GM23338 (cell line): ENCODE data around the gene RAB9B. TPM values are rescaled to one million over a fixed set of nuclear protein-coding genes. Genes with fewer than 3 reads are reported as not detected.

Experiments
- ATAC-seq: fragments of 200-7000 bp; cut with Tn5 transposase; 3 replicates; pipeline ENCODE4 v1.9.1; 2020
- DNase-seq: peaks from one replicate; pipeline ENCODE4 v3.0.0-alpha.2; 2015; ENCODE audit warnings: low spot score
- H2AFZ ChIP-seq: fragments of 200-600 bp; sonication (generic); 2 replicates; pipeline ENCODE4 v1.8.0; 2016; ENCODE audit warnings: antibody characterized with exemption, mild to moderate bottlenecking, moderate library complexity
- H3F3A ChIP-seq: fragments of 200-600 bp; sonication (generic); replicated peaks from 2 replicates; pipeline ENCODE4 v1.8.0; 2017; ENCODE audit warnings: antibody characterized with exemption, mixed run types, low read depth
- H3K27ac ChIP-seq: fragments of 200-600 bp; sonication (generic); 2 replicates; pipeline ENCODE4 v1.6.1; 2016; ENCODE audit warnings: low read depth
- H3K27me3 ChIP-seq: fragments of 200-600 bp; sonication (generic); 2 replicates; pipeline ENCODE4 v1.8.0; 2016; ENCODE audit warnings: mild to moderate bottlenecking, mixed run types, moderate library complexity; ENCODE audit not compliant: insufficient read depth
- H3K36me3 ChIP-seq: fragments of 200-600 bp; sonication (generic); 2 replicates; pipeline ENCODE4 v1.8.0; 2016; ENCODE audit warnings: mild to moderate bottlenecking; ENCODE audit not compliant: insufficient read depth
- H3K4me1 ChIP-seq: fragments of 200-600 bp; sonication (generic); 2 replicates; pipeline ENCODE4 v1.8.0; 2016; ENCODE audit warnings: mild to moderate bottlenecking, moderate library complexity; ENCODE audit not compliant: insufficient read depth
- H3K4me2 ChIP-seq: fragments of 200-600 bp; sonication (generic); 2 replicates; pipeline ENCODE4 v1.7.1; 2017; ENCODE audit warnings: mixed run types
- H3K4me3 ChIP-seq: fragments of 200-600 bp; sonication (generic); 2 replicates; pipeline ENCODE4 v1.6.1; 2016; ENCODE audit warnings: mixed run types
- H3K79me2 ChIP-seq: fragments of 200-600 bp; sonication (generic); replicated peaks from 2 replicates; pipeline ENCODE4 v1.8.0; 2017; ENCODE audit warnings: mild to moderate bottlenecking; ENCODE audit not compliant: insufficient read depth
- H3K9me2 ChIP-seq: fragments of 200-600 bp; sonication (generic); 2 replicates; pipeline ENCODE4 v1.8.0; 2017; ENCODE audit not compliant: insufficient read depth
- H4K20me1 ChIP-seq: fragments of 200-600 bp; sonication (generic); replicated peaks from 2 replicates; pipeline ENCODE4 v1.8.0; 2017; ENCODE audit warnings: mild to moderate bottlenecking; ENCODE audit not compliant: insufficient read depth
- H3K27ac Mint-ChIP-seq: 2 replicates; pipeline ENCODE4 v1.8.0; 2020; ENCODE audit warnings: inconsistent platforms, mild to moderate bottlenecking, moderate library complexity, mixed read lengths
- H3K27me3 Mint-ChIP-seq: 3 replicates; pipeline ENCODE4 v1.8.0; 2022; ENCODE audit warnings: low read depth, mild to moderate bottlenecking, moderate library complexity, mixed read lengths, inconsistent platforms; ENCODE audit not compliant: insufficient read depth, poor library complexity
- H3K36me3 Mint-ChIP-seq: 3 replicates; pipeline ENCODE4 v1.8.0; 2021; ENCODE audit warnings: low read depth, mild to moderate bottlenecking, inconsistent platforms, moderate library complexity, mixed read lengths
- H3K4me1 Mint-ChIP-seq: 3 replicates; pipeline ENCODE4 v1.8.0; 2020; ENCODE audit warnings: mild to moderate bottlenecking, inconsistent platforms, mixed read lengths
- H3K4me3 Mint-ChIP-seq: 3 replicates; pipeline ENCODE4 v1.8.0; 2021; ENCODE audit warnings: moderate library complexity, mild to moderate bottlenecking, inconsistent platforms, mixed read lengths
- H3K9me3 Mint-ChIP-seq: 3 replicates; pipeline ENCODE4 v1.8.0; 2020; ENCODE audit warnings: moderate library complexity, mild to moderate bottlenecking, inconsistent platforms, mixed read lengths
- CREB1 ChIP-seq: fragments of 250-450 bp; sonication (Bioruptor Pico); IDR thresholded peaks from 2 replicates; pipeline ENCODE4 v1.5.0; 2020; ENCODE audit warnings: low read depth, mild to moderate bottlenecking, moderate library complexity
- CTCF ChIP-seq, 2 experiments: fragments of 200-600 bp in 1 of 2; sonication (generic) in 1 of 2; conservative IDR thresholded peaks; 2 replicates each; pipeline versions ENCODE4 v1.5.1 to v1.6.1; 2016 to 2017; ENCODE audit warnings: antibody characterized with exemption in 2 of 2, low read depth in 2 of 2, mild to moderate bottlenecking in 2 of 2, moderate library complexity in 1 of 2
- ETS1 ChIP-seq: IDR thresholded peaks from 2 replicates; pipeline ENCODE4 v1.6.1; 2016; ENCODE audit warnings: antibody characterized with exemption
- EZH2 ChIP-seq: fragments of 200-600 bp; sonication (generic); IDR thresholded peaks from one replicate; pipeline ENCODE4 v1.8.0; 2017; ENCODE audit warnings: antibody characterized with exemption, mild to moderate bottlenecking, low read depth; ENCODE audit not compliant: unreplicated experiment
- EZH2phosphoT487 ChIP-seq: fragments of 200-600 bp; sonication (generic); IDR thresholded peaks from one replicate; pipeline ENCODE4 v1.8.1; 2018; ENCODE audit warnings: antibody characterized with exemption; ENCODE audit not compliant: unreplicated experiment
- JUNB ChIP-seq: IDR thresholded peaks from one replicate; pipeline ENCODE4 v1.6.1; 2016; ENCODE audit warnings: antibody characterized with exemption; ENCODE audit not compliant: unreplicated experiment
- NANOG ChIP-seq: IDR thresholded peaks from 2 replicates; pipeline ENCODE4 v1.6.1; 2016; ENCODE audit warnings: antibody characterized with exemption, borderline replicate concordance
- POLR2AphosphoS5 ChIP-seq: IDR thresholded peaks from 2 replicates; pipeline ENCODE4 v1.6.1; 2016; ENCODE audit warnings: antibody characterized with exemption, low read depth
- REST ChIP-seq: IDR thresholded peaks from one replicate; pipeline ENCODE4 v1.6.1; 2018; ENCODE audit warnings: antibody characterized with exemption; ENCODE audit not compliant: unreplicated experiment
- STAT1 ChIP-seq: IDR thresholded peaks from one replicate; pipeline ENCODE4 v1.6.1; 2016; ENCODE audit warnings: antibody characterized with exemption; ENCODE audit not compliant: unreplicated experiment
- ZNF114 ChIP-seq: fragments of 250-450 bp; sonication (Bioruptor Pico); IDR thresholded peaks from 2 replicates; pipeline ENCODE4 v1.5.0; 2020; ENCODE audit warnings: mild to moderate bottlenecking, moderate library complexity
- ZNF331 ChIP-seq: fragments of 250-450 bp; sonication (Bioruptor Pico); IDR thresholded peaks from 2 replicates; pipeline ENCODE4 v1.5.0; 2020; ENCODE audit warnings: low read depth, mild to moderate bottlenecking, moderate library complexity
- ZNF462 ChIP-seq: fragments of 250-450 bp; sonication (Bioruptor Pico); IDR thresholded peaks from 2 replicates; pipeline ENCODE4 v1.5.0; 2020; ENCODE audit warnings: mild to moderate bottlenecking, moderate library complexity
- polyA plus RNA-seq: library from polyadenylated mRNA; unstranded; fragments of >200 nt; fragmentation: Nextera tagmentation; extraction: Ambion mirVana; gene quantifications from 2 replicates; pipeline ENCODE4 v1.2.1, GENCODE V29; 2016
- total RNA-seq: library from RNA; depleted of rRNA; stranded (reverse); fragments of >200 nt; shearing (Covaris generic); gene quantifications from 2 replicates; pipeline ENCODE4 v1.2.3, GENCODE V29; 2014

Gene RAB9B
- total and polyA plus RNA-seq, 2 experiments from 2014 or later = 0.24 to 0.28 TPM

- Histone ChIP-seq H3K27ac (no peak overlapping the region), H3K9me2 (no peaks in the 10 kb centered on the region), H3K4me3 (no peak overlapping the region), H3K4me1 (no peaks in the 10 kb centered on the region), H3F3A (no peaks in the 10 kb centered on the region), H3K27me3 (no peaks in the 10 kb centered on the region), H3K4me2 (no peak overlapping the region), H2AFZ (no peak overlapping the region), H4K20me1 (no peaks in the 10 kb centered on the region), H3K79me2 (no peaks in the 10 kb centered on the region), H3K36me3 (no peaks in the 10 kb centered on the region)
- Mint-ChIP-seq H3K36me3 (no peaks in the 10 kb centered on the region), H3K27me3 (peaks cover 5% of the 10 kb centered on the region), H3K4me1 (peaks cover 4% of the 10 kb centered on the region), H3K4me3 (no peak overlapping the region), H3K27ac (no peak overlapping the region), H3K9me3 (no peaks in the 10 kb centered on the region)
- TF ChIP-seq REST (no peak), CREB1 (CRISPR knock-in tag) (no peak), CTCF (conservative IDR thresholded peaks at IDR 0.05; ENCODE audit: low read depth in 2 of 2) (no peak), JUNB (no peak), EZH2phosphoT487 (no peak), STAT1 (no peak), NANOG (no peak), POLR2AphosphoS5 (no peak), ZNF114 (CRISPR knock-in tag) (no peak), ZNF331 (no peak), ZNF462 (no peak), EZH2 (no peak), ETS1 (no peak)
- ATAC-seq (no peak), DNase-seq (no peak)
Observed at GRCh38 chrX:103811858-103812257, 20.2 kb downstream of the RAB9B start.
